Large intestine (tissue), 3 donors: ENCODE results near the gene CT45A8. TPM values are rescaled to one million over a fixed set of nuclear protein-coding genes. Genes with fewer than 3 reads are reported as not detected.
"Not testable (repeated sequence)": the region's sequence is repeated elsewhere in the genome, so short reads cannot be mapped to it uniquely, and the experiment has no call there.

ENCODE experiments used
- DNase-seq, 2 donors: peaks; one replicate each; pipeline versions ENCODE4 v3.0.0 to v3.0.0-alpha.2; 2013
- H3K27ac ChIP-seq: one replicate; pipeline ENCODE4 v1.5.1; 2013; ENCODE audit warnings: low read length
- H3K27me3 ChIP-seq: 2 replicates; pipeline ENCODE4 v1.6.1; 2013; ENCODE audit warnings: low read length; ENCODE audit not compliant: control insufficient read depth, insufficient read depth
- H3K36me3 ChIP-seq: 2 replicates; pipeline ENCODE4 v1.6.1; 2013; ENCODE audit warnings: low read length; ENCODE audit not compliant: control insufficient read depth, insufficient read depth
- H3K4me1 ChIP-seq: one replicate; pipeline ENCODE4 v1.6.1; 2013; ENCODE audit warnings: low read length; ENCODE audit not compliant: control insufficient read depth, insufficient read depth
- H3K4me3 ChIP-seq: one replicate; pipeline ENCODE4 v1.5.1; 2013; ENCODE audit warnings: low read length
- H3K9me3 ChIP-seq: one replicate; pipeline ENCODE4 v1.6.1; 2013; ENCODE audit warnings: mild to moderate bottlenecking, low read depth, low read length, moderate library complexity; ENCODE audit not compliant: control insufficient read depth
- WGBS: methylation state at CpG from one replicate; pipeline ENCODE4 v1.1.5; 2013; ENCODE audit warnings: low lambda C conversion rate; ENCODE audit not compliant: insufficient coverage; 5-methylcytosine and 5-hydroxymethylcytosine counted together
- polyA plus RNA-seq: library from polyadenylated mRNA; unstranded; fragments of 120-200 nt; gene quantifications from one replicate; pipeline ENCODE4 v1.2.1, GENCODE V29; 2013

CT45A8 gene
- polyA plus RNA-seq, 1 donor = not detected

- not testable (repeated sequence) for H3K27me3 ChIP-seq, H3K4me3 ChIP-seq, DNase-seq, H3K4me1 ChIP-seq, H3K9me3 ChIP-seq, H3K27ac ChIP-seq, H3K36me3 ChIP-seq
- no CpG with 5 or more reads among the region's 16 CpGs for WGBS
These were observed 51.7 kb downstream of the CT45A8 start, which contains the start of gene CT45A6 for GRCh38 chrX:135802687-135803086. Gene CT45A6 (minus strand): TSS chrX:135802787. CDS start chrX:135798993, 3,794 bp downstream.

Other genes starting within 250 kb of the CT45A8 start
- not detected for gene CT45A1, start 140.9 kb downstream of the CT45A8 start, polyA plus RNA-seq
- not detected for gene CT45A3, start 86.3 kb downstream of the CT45A8 start, polyA plus RNA-seq
- gene CT45A5, start 69.0 kb downstream of the CT45A8 start, polyA plus RNA-seq = not detected
- not detected for gene CT45A6, start 51.8 kb downstream of the CT45A8 start, polyA plus RNA-seq
- gene CT45A2, start 34.5 kb downstream of the CT45A8 start, polyA plus RNA-seq = not detected
- gene CT45A7, start 17.3 kb downstream of the CT45A8 start, polyA plus RNA-seq = not detected
- gene CT45A9, start 17.3 kb upstream of the CT45A8 start, polyA plus RNA-seq = not detected
- gene CT45A10, start 38.9 kb upstream of the CT45A8 start, polyA plus RNA-seq = not detected
- gene SAGE1, start 39.2 kb upstream of the CT45A8 start, polyA plus RNA-seq = not detected
- gene MMGT1, start 119.5 kb upstream of the CT45A8 start, polyA plus RNA-seq = 24.7 TPM
- gene SLC9A6, start 130.9 kb upstream of the CT45A8 start, polyA plus RNA-seq = 16.1 TPM